MM.1S (cell line): ENCODE data around the gene STARD10.

ENCODE experiments used
- EZH2 ChIP-seq: fragments of 300-600 bp; sonication (generic); optimal IDR thresholded peaks from 2 replicates; pipeline ENCODE3; 2017; ENCODE audit warnings: low read depth, mild to moderate bottlenecking, antibody characterized with exemption, low read length, mixed read lengths
- EZH2phosphoT487 ChIP-seq: fragments of 300-600 bp; sonication (generic); IDR thresholded peaks from 2 replicates; pipeline ENCODE4 v1.6.1; 2018; ENCODE audit warnings: antibody characterized with exemption, low read length
- TF ChIP-seq, protein P1 (sequence below): fragments of 300-600 bp; sonication (generic); IDR thresholded peaks from 2 replicates; pipeline ENCODE4 v1.5.1; 2016; ENCODE audit warnings: antibody characterized with exemption, low read length, mixed read lengths

- TF ChIP-seq, protein P1, sequence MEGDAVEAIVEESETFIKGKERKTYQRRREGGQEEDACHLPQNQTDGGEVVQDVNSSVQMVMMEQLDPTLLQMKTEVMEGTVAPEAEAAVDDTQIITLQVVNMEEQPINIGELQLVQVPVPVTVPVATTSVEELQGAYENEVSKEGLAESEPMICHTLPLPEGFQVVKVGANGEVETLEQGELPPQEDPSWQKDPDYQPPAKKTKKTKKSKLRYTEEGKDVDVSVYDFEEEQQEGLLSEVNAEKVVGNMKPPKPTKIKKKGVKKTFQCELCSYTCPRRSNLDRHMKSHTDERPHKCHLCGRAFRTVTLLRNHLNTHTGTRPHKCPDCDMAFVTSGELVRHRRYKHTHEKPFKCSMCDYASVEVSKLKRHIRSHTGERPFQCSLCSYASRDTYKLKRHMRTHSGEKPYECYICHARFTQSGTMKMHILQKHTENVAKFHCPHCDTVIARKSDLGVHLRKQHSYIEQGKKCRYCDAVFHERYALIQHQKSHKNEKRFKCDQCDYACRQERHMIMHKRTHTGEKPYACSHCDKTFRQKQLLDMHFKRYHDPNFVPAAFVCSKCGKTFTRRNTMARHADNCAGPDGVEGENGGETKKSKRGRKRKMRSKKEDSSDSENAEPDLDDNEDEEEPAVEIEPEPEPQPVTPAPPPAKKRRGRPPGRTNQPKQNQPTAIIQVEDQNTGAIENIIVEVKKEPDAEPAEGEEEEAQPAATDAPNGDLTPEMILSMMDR = no peak
- TF ChIP-seq EZH2phosphoT487 (no peak), EZH2 (no peak)
Measured at GRCh38 chr11:72727521-72727920, 66.3 kb downstream of the STARD10 start.
